ENCODE measurements around the gene TNFRSF14.

The TNFRSF14 gene

DNA sequence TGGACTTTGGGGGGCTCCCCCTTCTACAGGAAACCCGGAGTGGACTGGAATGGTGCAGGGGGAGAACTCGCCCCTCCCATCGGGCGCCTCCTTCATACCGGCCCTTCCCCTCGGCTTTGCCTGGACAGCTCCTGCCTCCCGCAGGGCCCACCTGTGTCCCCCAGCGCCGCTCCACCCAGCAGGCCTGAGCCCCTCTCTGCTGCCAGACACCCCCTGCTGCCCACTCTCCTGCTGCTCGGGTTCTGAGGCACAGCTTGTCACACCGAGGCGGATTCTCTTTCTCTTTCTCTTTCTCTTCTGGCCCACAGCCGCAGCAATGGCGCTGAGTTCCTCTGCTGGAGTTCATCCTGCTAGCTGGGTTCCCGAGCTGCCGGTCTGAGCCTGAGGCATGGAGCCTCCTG lies at the start of gene TNFRSF14:
TNFRSF14 (plus strand) TSS at position 95 of the 401 bp plus-strand sequence; CDS start at position 389, 294 bp downstream.
- peak; percentile 68 for DNase-seq

GRCh38 chr1:2506901-2507565 lies 49.1 kb upstream of the TNFRSF14 start:
- DNase-seq = no peak

DNA sequence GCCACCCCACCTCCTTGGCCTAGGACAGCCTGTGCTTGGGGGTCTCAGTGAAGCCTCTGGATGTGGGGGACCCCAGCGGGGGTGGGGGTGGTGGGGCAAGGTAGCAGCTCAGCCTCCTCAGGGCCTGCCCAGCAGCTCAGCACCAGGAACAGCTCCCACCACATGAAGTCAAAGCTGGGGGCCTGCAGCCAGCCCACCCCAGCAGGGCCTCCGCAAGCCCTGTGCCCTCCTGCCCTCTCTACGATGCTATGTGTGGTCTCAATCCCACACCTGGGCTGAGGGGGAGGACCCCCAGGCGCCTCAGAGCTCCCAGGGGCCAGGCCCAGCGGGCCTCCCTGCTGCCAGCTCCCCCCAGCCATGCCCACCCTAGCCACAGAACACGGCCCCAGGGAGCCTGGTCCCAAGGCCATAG lies 48.4 kb upstream of the TNFRSF14 start:
- no peak for DNase-seq

GRCh38 chr1:2508180-2508579 lies 48.0 kb upstream of the TNFRSF14 start:
- no peak for DNase-seq

DNA sequence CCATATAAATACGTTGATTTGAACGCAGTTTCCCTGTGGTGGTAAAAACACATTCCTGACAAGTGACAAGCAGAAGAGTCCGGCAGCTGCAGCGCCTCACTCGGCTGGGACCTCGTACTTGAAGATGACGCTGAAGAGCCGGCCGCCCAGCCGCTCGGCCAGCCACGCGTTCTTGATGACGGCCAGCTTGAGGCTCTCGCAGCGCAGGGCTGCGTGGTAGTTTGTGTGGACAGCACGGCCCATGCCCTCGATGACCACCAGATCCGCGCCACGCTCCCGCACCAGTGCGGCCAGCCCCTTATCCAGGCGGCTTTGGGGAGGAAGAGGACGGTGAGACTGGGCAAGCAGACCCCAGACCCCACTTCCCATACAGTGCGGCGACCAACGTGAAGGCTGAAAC lies 47.4 kb upstream of the TNFRSF14 start:
- DNase-seq = no peak

DNA sequence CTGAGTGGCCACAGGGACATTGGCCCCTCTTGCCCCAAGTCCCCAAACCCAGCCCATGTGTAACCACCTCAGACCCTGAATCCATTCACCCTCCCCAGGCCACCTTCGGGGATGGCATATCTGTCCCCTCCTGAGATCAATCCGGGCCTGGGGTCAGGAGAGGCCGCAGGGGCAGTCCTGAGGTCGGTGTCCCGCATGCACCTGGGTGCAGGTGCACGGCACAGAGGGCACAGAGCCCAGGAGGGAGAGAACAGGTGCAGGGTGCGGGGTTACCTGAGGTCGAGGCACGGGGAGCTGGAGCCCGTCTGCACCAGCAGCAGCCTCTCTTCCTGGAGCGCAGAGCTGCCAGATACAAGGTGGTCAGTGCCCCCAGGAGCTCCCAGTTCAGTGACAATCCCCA lies 46.6 kb upstream of the TNFRSF14 start:
- no peak for DNase-seq

DNA sequence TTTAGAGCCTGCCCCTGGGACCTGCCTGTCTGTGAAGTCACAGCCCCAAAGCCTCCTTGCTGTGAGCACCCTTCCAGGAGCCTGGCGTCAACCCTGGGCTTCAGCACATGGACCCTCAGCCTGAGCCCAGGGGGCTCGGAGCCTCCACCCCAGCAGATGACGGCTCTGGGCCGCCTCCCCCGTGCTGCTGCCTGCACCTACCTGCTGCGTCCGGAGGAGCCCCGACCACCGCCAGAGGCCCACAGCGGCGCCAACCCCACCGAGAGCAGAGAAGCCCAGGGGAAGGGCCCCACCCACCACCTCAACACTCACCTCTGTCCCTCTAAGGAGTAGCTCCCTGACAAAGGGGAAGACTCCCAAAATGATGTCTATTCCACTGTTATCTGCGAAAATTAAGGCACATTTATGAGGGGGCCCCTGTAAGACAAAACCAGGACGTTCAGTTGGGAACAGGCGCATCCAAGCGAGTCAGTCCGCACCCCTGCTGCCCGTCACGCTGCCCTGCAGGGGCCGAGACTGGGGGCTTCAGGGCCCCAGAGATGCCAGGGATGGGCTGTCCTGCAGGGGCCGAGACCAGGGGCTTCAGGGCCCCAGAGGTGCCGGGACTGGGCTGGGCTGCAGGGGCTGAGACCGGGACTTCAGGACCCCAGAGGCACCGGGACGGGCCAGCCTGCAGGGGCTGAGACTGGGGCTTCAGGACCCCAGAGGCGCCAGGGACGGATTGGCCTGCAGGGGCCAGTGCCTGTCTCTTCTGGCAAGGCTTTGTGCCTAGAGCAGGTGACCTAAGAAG lies 45.6 kb upstream of the TNFRSF14 start:
- DNase-seq = no peak

DNA sequence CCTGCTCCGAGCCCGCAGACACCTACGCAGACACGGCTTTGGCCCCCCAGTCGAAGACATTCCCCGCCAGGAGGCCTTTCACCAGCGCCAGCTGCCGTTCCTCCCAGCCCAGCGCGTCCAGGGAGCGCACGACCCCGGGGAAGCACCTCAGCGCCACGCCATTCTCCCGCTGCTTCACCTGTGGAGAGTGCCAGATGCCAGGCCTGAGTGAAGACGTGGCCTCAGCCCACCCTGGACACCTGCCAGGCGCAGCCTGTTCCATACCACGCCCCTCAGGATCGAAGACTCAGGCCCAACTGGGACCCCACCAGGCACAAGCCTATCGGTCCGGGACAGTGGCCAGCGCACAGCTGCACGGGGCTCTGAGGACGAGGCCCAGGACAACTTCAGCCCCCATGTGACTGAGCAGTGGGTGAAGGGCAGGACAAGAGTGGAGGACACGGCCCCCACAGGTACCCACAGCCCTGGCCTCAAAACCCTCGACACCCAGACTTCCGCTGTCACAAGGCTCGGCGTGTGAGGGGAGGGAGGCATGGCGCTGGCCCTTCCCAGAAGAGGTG lies 43.2 kb upstream of the TNFRSF14 start:
- no peak for DNase-seq

DNA sequence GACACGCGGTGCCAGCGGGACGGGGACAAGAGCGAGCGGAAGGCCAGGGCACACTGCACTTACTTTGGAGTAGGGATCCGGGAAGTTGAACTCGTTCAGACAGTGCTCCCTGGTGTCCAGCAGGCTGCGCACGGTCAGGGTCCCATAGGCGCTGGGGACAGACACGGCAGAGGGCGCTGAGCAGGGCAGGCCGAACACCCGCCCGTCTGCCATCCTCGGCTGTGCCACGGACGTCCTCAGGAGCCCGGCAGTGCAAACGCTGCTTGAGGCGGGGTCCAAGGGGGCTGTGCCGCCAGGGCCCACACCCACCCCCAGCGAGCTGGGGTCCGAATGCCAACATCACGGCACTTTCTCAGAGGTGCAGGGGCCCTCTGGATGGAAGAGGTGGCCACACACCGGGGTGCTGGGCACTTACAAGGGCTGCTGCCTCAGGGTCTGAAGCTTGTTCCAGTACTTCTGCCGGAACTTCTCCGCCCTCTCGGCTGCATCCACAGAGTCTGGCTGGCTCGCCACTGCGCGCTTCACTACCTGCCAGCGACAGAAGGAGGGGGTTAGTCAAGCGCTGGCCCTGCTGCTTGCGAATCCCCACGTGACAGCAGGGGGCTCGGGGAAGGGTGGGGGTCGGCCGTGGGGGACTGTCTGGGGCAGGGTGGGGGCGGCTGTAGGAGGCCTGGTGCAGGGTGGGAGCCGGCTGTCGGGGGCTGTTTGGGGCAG lies 42.1 kb upstream of the TNFRSF14 start:
- DNase-seq = no peak

DNA sequence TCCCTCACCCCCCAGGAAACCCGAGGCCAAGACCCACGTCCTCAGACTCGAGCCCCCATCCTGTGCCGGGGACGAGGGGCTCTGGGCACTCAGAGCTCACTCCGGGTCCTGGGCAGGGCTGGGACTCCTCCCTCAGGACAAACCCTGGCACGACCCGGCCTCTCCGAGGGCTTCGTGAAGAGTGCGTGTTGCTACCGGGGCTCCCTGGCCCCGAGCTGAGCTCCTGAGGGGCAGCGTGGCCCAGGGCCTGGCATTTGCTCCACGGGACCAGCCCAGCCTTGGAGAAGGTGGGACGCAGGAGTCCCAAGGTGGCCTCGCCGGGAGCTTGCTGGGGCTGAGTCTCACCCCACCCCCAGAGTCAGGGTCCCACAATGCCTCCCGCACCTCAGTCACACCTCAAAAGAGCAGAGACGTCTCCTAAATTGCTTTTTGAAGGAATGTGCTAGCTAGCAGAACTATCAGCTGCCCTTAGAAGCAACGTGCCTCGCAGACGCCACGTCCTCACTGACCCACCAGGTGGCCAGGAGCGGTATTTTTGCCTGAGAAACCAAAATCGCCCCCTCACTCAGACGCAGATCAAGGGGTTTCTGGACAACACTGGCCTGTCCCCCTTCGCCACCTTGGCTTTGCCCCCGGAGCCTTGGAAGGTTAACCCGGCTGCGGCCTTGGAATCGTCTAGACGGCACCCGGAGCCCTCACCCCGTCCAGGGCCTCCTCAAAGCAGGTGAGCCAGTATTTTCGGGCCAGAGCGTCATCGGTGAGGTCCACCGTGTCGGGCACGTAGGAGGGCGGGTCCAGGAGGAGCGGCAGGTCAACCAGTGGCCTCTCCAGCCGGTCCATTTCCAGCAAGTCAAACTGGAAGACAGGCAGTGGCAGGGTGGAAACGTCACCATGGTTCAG lies 41.1 kb upstream of the TNFRSF14 start:
- DNase-seq = no peak

DNA sequence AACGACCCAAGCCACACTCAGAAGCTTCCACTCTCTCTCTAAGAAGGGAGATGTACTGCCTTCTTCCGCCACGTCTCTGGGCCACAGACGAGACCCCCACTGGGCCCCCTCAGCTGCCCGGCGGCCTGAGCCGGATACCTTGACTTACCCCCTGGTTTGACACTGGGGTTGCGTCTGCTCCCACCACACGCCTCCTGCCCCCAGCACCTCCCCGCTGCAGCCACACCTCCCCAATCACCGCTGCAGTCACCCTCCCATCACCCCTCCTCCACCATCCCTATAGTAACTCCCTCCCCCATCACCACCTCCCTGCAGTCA lies 40.4 kb upstream of the TNFRSF14 start:
- no peak for DNase-seq

- no peak for DNase-seq
These were observed 40.0 kb upstream of the TNFRSF14 start for GRCh38 chr1:2516124-2516523.

- no peak for DNase-seq
These were observed 39.2 kb upstream of the TNFRSF14 start for GRCh38 chr1:2516946-2517345.

GRCh38 chr1:2517966-2518365 lies 38.2 kb upstream of the TNFRSF14 start:
- no peak for DNase-seq

DNA sequence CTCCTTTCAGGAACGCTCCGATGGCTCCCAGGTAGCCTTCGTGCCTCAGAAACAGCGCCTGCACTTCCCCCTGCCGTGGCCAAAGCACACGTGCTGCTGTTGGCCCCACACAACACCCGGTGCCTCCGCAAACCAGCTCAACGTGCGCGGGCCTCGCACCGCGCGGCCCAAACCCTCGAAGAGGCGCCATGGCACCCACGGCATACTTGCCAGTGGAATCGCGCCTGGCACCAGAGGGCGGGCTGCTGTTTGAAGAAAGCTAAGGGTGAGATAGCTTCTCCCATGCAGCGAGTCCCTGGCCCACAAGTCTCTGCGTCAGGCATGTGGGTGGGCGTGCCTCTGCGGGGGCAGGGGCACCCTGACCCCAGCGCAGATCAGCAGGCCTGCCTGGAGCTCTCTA lies 37.6 kb upstream of the TNFRSF14 start:
- DNase-seq = no peak

GRCh38 chr1:2519029-2519685 lies 37.0 kb upstream of the TNFRSF14 start:
- DNase-seq = no peak

DNA sequence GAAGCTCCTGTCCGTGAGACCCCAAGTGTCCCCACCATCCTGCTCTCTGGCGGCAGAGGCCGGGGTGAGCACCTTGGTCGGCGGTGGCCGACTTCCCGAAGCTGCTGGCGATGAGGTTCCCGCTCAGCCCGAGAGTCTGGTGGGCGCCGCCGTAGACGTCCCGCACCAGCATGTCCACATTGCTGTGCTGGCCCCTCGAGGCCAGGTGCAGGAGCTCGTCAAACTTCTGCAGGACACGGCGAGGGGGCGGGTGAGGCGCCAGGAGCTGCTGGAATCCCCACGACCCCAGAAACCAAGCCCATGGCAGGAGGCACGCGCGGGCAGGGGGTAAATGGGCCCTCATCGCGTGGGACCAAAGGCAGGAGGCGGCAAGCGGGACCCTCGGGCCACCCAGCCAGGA lies 36.4 kb upstream of the TNFRSF14 start:
- DNase-seq = no peak

DNA sequence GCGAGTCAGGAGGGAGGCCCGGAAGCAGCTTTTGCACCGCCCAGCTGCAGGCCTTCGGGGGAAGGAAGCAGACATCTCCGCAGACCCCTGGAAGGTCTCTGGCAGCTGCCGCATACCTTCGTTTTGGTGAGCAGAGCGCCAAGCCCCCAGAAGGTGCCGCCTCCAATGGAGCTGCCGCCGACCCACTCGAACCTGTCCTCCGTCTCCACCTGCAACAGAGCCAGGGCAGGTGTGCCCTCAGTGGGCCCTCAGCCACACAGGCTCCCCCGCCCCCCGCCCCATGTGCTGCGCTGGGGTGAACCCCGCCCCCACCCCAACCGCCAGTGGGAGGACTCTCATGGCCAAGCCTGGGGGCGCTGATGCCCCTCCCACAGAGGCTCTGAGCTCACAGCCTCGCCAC lies 36.0 kb upstream of the TNFRSF14 start:
- DNase-seq = no peak

- DNase-seq = no peak
These were observed 35.4 kb upstream of the TNFRSF14 start for GRCh38 chr1:2520806-2521205.

DNA sequence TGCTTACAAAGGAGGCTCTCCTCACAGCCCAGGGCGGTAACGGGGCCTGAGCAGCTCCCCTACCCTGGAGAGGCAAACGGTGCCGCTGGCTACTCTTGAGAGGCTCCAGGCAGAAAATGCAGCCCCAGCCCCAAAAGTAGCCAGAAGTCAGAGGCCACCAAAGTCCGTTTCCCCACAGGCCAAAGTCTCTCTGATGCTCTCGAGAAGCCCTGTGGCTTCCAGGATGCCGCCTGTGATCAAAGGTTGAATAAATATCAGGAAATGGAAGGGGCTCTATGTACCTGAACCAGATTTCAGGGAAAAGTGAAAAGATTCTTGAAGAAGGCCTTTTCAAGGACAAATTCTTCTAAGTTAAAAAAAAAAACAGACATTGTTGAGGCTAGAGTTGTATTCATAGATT lies 33.9 kb upstream of the TNFRSF14 start:
- DNase-seq = no peak

GRCh38 chr1:2523191-2523890 lies 32.8 kb upstream of the TNFRSF14 start:
- DNase-seq = no peak
